ENCODE data around the gene KRTAP4-3.
"Not testable (repeated sequence)": the region's sequence is repeated elsewhere in the genome, so short reads cannot be mapped to it uniquely, and the experiment has no call there.

The KRTAP4-3 gene

DNA sequence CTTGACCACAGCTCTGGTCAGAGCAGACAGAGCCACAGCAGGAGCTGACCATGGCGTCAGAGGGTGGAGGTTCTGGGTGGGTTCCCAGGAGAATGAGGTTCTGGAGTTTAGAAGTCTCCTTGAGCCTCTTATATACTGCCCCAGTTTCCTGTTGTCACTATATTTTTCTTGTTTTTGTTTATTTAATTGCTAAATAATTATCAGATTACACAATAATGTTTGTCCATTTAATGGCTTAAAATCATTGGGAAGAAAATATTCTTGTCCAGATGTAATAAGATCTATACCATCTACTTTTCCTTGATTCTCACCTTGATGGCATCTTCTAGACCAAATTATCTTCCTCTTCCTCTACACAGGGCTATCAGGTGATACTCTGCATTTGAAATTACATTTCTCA, at the start of gene KRTAP4-3:
TSS of gene KRTAP4-3 (minus strand) at position 101 of the 400 bp plus-strand sequence. CDS start at position 52, 49 bp downstream.
- no peak for DNase-seq

- DNase-seq: no peak
These were observed 47.7 kb upstream of the KRTAP4-3 start for GRCh38 chr17:41215681-41216080.

DNA sequence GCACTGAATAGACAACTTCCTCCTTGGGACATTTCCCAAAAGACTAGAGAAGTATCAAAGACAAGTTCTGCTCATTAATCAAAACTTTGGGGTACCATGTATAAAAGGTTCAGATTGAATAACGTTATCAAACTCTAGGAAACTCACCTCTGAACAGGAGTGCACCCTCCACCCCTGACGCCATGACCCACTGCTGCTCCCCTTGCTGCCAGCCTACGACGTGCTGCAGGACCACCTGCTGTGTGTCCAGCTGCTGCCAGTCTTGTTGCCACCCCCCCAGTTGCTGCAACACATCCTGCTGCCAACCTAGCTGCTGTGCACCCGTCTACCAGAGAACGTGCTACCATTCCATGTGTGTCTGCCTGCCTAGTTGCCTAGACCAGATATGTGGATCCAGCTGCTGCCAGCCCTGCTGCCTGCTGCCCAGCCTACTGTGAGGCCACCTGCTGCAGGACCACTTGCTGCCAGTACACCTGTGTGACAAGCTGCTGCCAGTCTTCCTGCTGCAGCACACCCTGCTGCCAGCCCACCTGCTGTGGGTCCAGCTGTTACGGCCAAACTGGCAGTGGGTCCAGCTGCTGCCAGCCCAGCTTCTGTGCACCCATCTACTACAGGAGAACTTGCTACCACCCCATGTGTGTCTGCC, 44.6 kb upstream of the KRTAP4-3 start:
- DNase-seq: no peak

- no peak for DNase-seq
These were observed 43.9 kb upstream of the KRTAP4-3 start for GRCh38 chr17:41211845-41212466.

- no peak for DNase-seq
These were observed 31.5 kb upstream of the KRTAP4-3 start for GRCh38 chr17:41199421-41200078.

- no peak for DNase-seq
These were observed 28.0 kb upstream of the KRTAP4-3 start for GRCh38 chr17:41196068-41196467.

DNA sequence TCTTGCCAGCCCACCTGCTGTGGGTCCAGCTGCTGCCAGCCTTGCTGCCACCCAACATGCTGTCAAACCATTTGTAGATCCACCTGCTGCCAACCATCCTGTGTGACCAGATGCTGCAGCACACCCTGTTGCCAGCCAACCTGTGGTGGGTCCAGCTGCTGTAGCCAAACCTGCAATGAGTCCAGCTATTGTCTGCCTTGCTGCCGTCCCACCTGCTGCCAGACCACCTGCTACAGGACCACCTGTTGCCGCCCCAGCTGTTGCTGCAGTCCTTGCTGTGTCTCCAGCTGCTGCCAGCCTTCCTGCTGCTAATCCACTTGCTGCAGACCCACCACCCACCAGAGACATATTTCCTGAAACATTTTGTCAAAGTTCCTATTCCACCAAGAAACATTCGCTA, 22.3 kb upstream of the KRTAP4-3 start:
- DNase-seq: no peak

GRCh38 chr17:41189837-41190318, 21.9 kb upstream of the KRTAP4-3 start, which contains the start of gene KRTAP9-1:
Gene KRTAP9-1, plus strand, starts transcription at chr17:41189887. Its CDS starts 0 bp downstream, at chr17:41189887.
- DNase-seq: not testable (repeated sequence)

- no peak for DNase-seq
These were observed 18.9 kb upstream of the KRTAP4-3 start for GRCh38 chr17:41186872-41187271.

DNA sequence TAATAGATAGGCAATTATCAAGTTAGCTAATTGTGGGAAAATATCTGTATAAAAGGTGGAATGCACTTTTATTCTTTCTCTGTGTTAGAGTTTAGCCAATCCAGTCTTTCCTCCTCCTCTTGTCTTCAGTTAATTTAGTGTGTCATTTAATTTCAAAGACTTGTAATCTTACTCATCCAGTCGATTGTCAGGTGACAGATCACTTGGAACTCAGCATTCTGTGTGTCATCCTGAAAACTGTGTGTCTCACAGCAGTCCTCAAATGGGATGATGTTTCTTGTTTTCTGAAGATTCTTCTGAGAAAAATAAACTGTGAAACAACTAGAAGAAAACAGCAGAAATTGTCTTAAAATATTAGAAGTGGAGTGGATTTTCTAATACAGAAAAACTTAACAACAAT, 17.0 kb upstream of the KRTAP4-3 start:
- no peak for DNase-seq

- DNase-seq: no peak
These were observed 16.5 kb upstream of the KRTAP4-3 start, which contains the start of gene KRTAP4-1 for GRCh38 chr17:41184480-41184961. Gene KRTAP4-1, minus strand, starts transcription at chr17:41184911. Its CDS starts 57 bp downstream, at chr17:41184854.

- DNase-seq: no peak
These were observed 11.0 kb upstream of the KRTAP4-3 start for GRCh38 chr17:41178843-41179616.

- no peak for DNase-seq
These were observed 10.3 kb upstream of the KRTAP4-3 start for GRCh38 chr17:41178341-41178740.

DNA sequence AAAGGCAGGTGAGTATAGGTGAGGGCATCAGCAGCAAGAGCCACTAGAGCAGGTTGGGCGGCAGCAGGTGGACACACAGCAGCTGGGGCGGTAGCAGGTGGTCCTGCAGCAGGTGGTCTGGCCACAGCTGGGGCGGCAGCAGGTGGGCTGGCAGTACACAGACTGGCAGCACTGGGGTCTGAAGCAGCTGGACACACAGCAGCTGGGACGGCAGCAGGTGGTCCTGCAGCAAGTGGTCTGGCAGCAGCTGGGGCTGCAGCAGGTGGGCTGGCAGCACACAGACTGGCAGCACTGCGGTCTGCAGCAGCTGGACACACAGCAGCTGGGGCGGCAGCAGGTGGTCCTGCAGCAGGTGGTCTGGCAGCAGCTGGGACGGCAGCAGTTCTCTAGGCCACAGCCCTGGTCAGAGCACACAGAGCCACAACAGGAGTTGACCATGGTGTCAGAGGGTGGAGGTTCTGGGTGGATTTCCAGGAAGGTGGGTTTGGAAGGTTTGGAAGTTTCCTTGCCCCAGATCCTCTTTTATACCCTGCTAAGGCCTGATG, 9.8 kb upstream of the KRTAP4-3 start, which contains the start of gene KRTAP4-2:
TSS of gene KRTAP4-2 (minus strand) at position 495 of the 545 bp plus-strand sequence. CDS start at position 438, 57 bp downstream.
- DNase-seq: no peak

DNA sequence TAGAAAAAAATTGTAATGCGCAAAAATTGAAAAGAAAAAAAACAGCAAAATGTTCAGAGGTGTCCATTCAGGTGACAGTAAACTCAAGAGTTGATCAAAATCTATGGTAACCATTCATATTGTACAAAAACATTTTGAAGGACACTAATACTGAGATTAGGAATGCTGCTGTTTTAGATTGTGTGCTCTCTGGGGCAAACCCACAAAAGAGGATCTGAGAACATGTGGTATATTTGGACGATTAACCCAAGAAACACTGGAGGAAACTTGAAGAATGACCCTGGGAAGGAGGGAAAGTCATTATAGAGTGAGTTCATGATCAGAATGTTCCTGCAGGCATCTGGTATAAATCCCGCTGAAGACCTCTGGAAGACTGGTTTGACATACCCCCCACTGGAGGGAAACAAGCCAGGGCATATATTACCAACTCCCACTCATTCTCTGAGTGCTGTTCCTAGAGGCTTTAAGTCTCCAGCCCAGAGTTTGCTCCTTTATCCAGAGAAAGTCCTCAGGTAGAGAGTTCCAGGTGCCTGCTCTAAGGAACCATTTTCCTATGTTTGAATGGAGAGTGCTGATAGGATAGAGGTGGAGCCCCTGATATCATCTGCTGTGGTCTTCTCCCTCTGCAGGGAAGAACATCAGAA, 8.8 kb upstream of the KRTAP4-3 start:
- no peak for DNase-seq

DNA sequence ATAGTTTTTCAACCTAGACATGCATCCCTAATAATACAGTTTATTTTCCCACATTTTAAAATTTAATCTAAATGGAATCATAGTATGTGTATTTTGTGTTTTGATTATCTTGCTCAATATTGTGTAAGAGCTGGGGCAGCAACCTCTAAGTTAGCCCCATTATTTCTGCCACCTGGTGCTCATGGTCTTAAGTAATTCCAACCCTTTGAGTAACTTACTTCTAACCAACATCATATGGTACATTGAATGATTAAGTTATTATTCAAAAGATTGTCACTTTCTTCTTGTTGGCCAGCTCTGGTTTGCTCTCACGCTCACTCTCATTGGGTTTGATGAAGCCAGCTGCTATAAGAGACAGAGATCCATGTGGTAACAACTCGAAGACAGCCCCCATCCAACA, 3.9 kb upstream of the KRTAP4-3 start:
- DNase-seq: no peak

DNA sequence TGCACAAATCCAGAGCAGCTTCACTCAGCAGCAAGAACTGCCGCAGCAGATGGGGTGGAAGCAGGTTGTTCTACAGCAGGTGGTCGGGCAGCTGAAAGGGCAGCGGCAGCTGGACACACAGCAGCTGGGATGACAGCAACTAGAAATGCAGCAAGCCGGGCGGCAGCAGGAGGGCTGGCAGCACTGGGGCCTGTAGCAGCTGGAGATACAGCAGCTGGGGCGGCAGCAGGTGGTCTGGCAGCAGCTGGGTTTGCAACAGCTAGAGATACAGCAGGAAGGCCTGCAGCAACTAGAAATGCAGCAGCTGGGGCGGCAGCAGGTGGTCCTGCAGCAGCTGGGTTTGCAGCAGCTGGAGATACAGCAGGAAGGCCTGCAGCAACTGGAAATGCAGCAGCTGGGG, 460 bp downstream of the KRTAP4-3 start:
- no peak for DNase-seq

- no peak for DNase-seq
These were observed 4.2 kb downstream of the KRTAP4-3 start for GRCh38 chr17:41163828-41164227.

DNA sequence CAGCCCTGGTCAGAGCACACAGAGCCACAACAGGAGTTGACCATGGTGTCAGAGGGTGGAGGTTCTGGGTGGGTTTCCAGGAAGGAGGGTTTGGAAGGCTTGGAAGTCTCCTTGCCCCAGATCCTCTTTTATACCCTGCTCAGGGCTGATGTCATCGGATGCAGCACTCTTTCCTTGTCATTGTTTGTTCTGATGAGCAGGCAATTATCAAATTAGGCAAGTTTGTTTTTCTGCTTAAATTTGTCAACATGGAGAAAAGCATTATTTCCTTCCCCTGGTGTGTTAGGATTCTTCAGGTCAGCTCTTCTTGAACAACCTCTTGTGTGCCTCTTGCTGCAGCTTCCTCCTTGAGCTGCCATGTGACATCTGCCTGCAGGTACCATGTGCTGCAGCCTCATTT, 7.4 kb downstream of the KRTAP4-3 start, which contains the start of gene KRTAP4-4:
TSS of gene KRTAP4-4 (minus strand) at position 101 of the 400 bp plus-strand sequence. CDS start at position 44, 57 bp downstream.
- DNase-seq: no peak

DNA sequence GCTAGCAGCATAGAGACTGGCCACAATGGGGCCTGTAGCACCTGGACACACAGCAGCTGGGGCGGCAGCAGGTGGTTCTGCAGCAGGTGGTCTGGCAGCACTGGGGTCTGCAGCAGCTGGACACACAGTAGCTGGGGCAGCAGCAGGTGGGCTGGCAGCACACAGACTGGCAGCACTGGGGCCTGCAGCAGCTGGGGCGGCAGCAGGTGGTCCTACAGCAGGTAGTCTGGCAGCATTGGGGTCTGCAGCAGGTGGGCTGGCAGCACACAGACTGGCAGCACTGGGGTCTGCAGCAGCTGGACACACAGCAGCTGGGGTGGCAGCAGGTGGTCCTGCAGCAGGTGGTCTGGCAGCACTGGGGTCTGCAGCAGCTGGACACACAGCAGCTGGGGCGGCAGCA, 7.8 kb downstream of the KRTAP4-3 start:
- not testable (repeated sequence) for DNase-seq

DNA sequence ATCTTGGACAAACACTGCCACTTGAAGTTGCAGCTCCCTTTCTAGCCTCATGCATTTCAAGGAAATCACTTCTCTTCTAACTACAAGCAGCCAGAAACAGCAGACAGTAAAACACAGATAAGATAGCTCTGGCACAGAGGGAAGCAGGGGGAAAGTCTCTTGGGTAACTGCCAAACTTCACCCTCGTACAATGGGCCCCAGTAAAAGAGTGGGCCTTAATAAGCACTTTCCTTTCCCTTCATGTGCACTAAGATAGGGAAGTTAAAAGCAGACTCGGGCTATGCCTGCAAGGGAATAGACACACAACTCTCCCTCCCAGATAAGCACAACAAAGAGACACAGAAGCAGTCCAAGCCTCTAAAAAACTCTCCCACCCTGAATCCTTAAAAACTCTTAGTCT, 14.2 kb downstream of the KRTAP4-3 start:
- DNase-seq: no peak

DNA sequence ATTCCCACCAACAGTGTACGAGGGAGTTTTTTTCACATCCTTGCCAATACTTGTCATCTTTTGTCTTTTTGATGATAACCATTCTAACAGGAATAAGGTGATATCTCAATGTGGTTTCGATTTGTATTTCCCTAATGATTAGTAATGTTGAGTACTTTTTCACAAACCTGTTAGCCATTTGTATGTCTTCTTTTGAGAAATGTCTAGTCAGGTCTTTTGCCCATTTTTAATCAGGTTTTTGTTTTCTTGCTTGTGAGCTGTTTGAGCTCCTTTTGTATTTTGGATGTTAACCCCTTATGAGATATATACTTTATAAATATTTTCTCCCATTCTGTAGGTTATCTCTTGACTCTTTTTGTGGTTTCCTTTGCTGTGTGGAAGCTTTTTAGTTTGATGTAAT, 16.5 kb downstream of the KRTAP4-3 start:
- DNase-seq: no peak

All from NK-92 treated with Interleukin-12 subunit alpha and Interleukin-12 subunit beta, amount 100 ng/mL, for 24 hours (cell line).